GM20431 (cell line): ENCODE measurements around the gene CTAGE15.
"Not testable (repeated sequence)": the region's sequence is repeated elsewhere in the genome, so short reads cannot be mapped to it uniquely, and the experiment has no call there.

Experiments
- in situ Hi-C: fragments of 300-500 bp; cut with MseI, MboI; formaldehyde crosslinking; loops from one replicate; pipeline ENCODE4 v1.15.0; 2020; ENCODE audit warnings: low sequenced_read_pairs; ENCODE audit not compliant: unreplicated experiment

CTAGE15 gene

GRCh38 chr7:143571501-143571900 lies at the start of gene CTAGE15:
CTAGE15 (plus strand) TSS chr7:143571801; CDS start chr7:143571818, 17 bp downstream.
- in situ Hi-C loops, result not testable (repeated sequence)

GRCh38 chr7:143522309-143522916 lies 49.2 kb upstream of the CTAGE15 start:
- in situ Hi-C loops, result loop anchor here (25.0 kb wide), 1 partner anchor 590 kb away; the partner anchor contains the start of genes OR2A14 and OR2A2

- in situ Hi-C loops, result not testable (repeated sequence)
Measured at GRCh38 chr7:143531169-143531926, 40.3 kb upstream of the CTAGE15 start.

- in situ Hi-C loops, result not testable (repeated sequence)
Measured at GRCh38 chr7:143531932-143532331, 39.7 kb upstream of the CTAGE15 start.

GRCh38 chr7:143533213-143533839 lies 38.3 kb upstream of the CTAGE15 start:
- in situ Hi-C loops, result not testable (repeated sequence)

- in situ Hi-C loops, result not testable (repeated sequence)
Measured at GRCh38 chr7:143536443-143536842, 35.2 kb upstream of the CTAGE15 start.

- in situ Hi-C loops, result not testable (repeated sequence)
Measured at GRCh38 chr7:143543288-143544038, 28.1 kb upstream of the CTAGE15 start.

- in situ Hi-C loops, result not testable (repeated sequence)
Measured at GRCh38 chr7:143555968-143556367, 15.6 kb upstream of the CTAGE15 start.

- in situ Hi-C loops, result not testable (repeated sequence)
Measured at GRCh38 chr7:143563306-143563705, 8.3 kb upstream of the CTAGE15 start.

GRCh38 chr7:143566001-143566400 lies 5.6 kb upstream of the CTAGE15 start:
- in situ Hi-C loops, result not testable (repeated sequence)

GRCh38 chr7:143588183-143588582 lies 16.6 kb downstream of the CTAGE15 start:
- in situ Hi-C loops, result not testable (repeated sequence)

GRCh38 chr7:143589897-143590296 lies 18.3 kb downstream of the CTAGE15 start:
- in situ Hi-C loops, result not testable (repeated sequence)

- in situ Hi-C loops, result not testable (repeated sequence)
Measured at GRCh38 chr7:143598086-143598485, 26.5 kb downstream of the CTAGE15 start.

GRCh38 chr7:143603549-143603948 lies 31.9 kb downstream of the CTAGE15 start:
- in situ Hi-C loops, result not testable (repeated sequence)

- in situ Hi-C loops, result not testable (repeated sequence)
Measured at GRCh38 chr7:143606088-143606487, 34.5 kb downstream of the CTAGE15 start.

- in situ Hi-C loops, result not testable (repeated sequence)
Measured at GRCh38 chr7:143615545-143615944, 43.9 kb downstream of the CTAGE15 start.

GRCh38 chr7:143617204-143617603 lies 45.6 kb downstream of the CTAGE15 start:
- in situ Hi-C loops, result not testable (repeated sequence)

GRCh38 chr7:143620058-143620457 lies 48.5 kb downstream of the CTAGE15 start:
- in situ Hi-C loops, result not testable (repeated sequence)

- in situ Hi-C loops, result not testable (repeated sequence)
Measured at GRCh38 chr7:143620646-143621045, 49.0 kb downstream of the CTAGE15 start, which contains the start of gene TCAF2. TCAF2 (plus strand) TSS chr7:143620974.

GRCh38 chr7:143621175-143621574 lies 49.6 kb downstream of the CTAGE15 start:
- in situ Hi-C loops, result not testable (repeated sequence)
